ENCODE data around the gene GAL3ST1. TPM values are rescaled to one million over a fixed set of nuclear protein-coding genes. Genes with fewer than 3 reads are reported as not detected.

The GAL3ST1 gene
- total and polyA plus RNA-seq, 3 experiments from 2014 or later, result 0.13 to 0.31 (median 0.13) TPM

DNA sequence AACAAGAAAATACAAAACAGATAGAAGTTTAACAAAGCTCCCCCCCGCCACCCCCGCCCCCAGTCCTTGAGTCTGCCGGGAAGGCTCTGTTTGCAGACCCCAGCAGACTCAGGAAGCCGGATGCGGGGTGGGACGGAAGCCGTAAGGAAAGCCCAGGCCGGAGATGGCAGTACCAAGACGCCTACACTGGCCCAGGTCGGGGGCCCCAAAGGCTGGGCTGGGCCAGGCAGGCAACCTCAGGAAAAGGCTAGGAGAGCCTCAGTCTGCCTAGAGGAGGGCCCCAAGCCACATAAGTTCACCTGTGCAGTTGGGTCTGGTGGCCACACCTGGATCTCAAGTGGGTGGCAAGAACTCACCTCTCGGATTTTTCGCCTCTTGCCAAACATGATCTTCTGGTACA, 4.0 kb upstream of the GAL3ST1 start:
- no peaks in the 10 kb centered on the region for H3K9me3 ChIP-seq (ENCODE audit: low read length)
- POLR2A ChIA-PET, result no interaction called here
- CTCF ChIA-PET, result no interaction called here
- Mint-ChIP-seq H3K4me3 (no peak overlapping the region), H3K36me3 (peaks cover 10 to 81% (median 22%) of the 10 kb centered on the region in 3 donors), H3K27ac (no peak overlapping the region), H3K27me3 (peaks cover 0 to 3% of the 10 kb centered on the region in 2 donors), H3K9me3 (no peaks in the 10 kb centered on the region), H3K4me1 (peaks cover 0 to 15% (median 3%) of the 10 kb centered on the region in 3 donors)
- H3K4me3 ChIP-seq (ENCODE audit: low read length), result no peak overlapping the region
- H3K27me3 ChIP-seq (ENCODE audit: insufficient read depth, low read length, poor library complexity, severe bottlenecking), result no peaks in the 10 kb centered on the region
- H3K36me3 ChIP-seq (ENCODE audit: insufficient read depth, low read length), result peaks cover 52% of the 10 kb centered on the region
- H3K4me1 ChIP-seq (ENCODE audit: insufficient read depth, low read length), result no peaks in the 10 kb centered on the region
- no peak overlapping the region for H3K27ac ChIP-seq (ENCODE audit: low read depth, low read length)
- no peak for DNase-seq

DNA sequence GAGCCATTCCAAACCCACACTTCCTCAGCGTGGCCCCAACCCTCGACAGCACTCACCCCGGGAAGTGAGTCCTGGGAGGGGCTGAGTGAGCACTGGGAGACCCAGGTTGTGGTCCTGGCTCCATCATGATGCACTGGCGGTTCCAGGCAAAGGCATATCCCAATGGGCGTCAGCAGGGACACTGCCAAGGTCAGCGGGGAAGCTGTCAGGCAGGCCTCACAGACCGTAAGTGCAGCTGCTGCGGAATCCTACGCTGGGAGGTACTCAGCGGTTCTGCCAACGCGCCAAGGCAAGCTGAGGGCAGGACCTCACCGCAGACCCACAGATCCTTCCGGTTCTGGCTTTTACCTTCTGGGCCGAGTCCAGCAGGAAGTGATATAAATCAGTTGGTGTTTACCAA, 1.4 kb upstream of the GAL3ST1 start:
- POLR2A ChIA-PET, result no interaction called here
- no peak overlapping the region for H3K4me3 Mint-ChIP-seq
- H3K36me3 Mint-ChIP-seq, result peaks cover 10 to 55% (median 22%) of the 10 kb centered on the region in 3 donors

DNA sequence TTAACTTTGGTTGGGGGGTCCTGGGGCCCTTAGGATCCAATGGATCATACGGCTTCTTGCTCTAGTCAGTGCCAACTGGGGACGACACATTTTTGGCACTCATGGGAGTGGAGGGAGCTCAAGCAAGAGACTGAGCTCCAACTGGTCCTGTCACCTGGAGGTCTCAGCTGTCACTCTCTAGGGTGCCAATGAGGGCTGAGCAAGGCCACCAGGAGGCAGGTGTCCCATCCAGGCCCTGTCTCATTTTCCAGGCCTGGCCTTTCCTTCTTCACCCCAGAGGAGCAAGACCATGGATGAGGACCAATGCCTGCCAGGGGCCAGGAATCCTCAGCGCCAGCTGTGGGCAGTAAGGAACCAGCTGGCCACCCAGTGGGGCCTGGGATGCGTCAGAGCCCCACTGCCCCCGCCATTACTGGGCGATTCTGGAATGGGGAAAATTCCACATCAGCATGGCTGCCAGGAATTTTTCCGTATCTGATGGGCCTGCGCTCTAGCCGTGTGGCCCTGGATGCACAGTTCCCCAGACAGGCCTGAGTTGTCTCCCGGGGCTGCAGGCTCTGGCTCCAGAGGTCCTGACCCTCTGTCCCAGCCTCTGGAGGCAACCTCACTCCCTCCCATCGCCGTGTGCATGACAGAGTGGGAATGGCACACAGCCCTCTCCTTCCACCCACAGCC, 669 bp upstream of the GAL3ST1 start:
- POLR2A ChIA-PET, result no interaction called here
- no peak for DNase-seq
- CTCF ChIA-PET, result no interaction called here
- peaks cover 0 to 3% of the 10 kb centered on the region in 2 donors for H3K27me3 Mint-ChIP-seq
- Histone ChIP-seq H3K36me3 (ENCODE audit: insufficient read depth, low read length) (peaks cover 20% of the 10 kb centered on the region), H3K4me1 (ENCODE audit: insufficient read depth, low read length) (no peaks in the 10 kb centered on the region), H3K9me3 (ENCODE audit: low read length) (no peaks in the 10 kb centered on the region), H3K27me3 (ENCODE audit: insufficient read depth, low read length, poor library complexity, severe bottlenecking) (no peaks in the 10 kb centered on the region), H3K27ac (ENCODE audit: low read depth, low read length) (no peak overlapping the region), H3K4me3 (ENCODE audit: low read length) (no peak overlapping the region)
- peaks cover 0 to 20% (median 3%) of the 10 kb centered on the region in 3 donors for H3K4me1 Mint-ChIP-seq
- H3K9me3 Mint-ChIP-seq, result no peaks in the 10 kb centered on the region
- H3K4me3 Mint-ChIP-seq, result no peak overlapping the region
- H3K36me3 Mint-ChIP-seq, result peaks cover 10 to 48% (median 21%) of the 10 kb centered on the region in 3 donors
- no peak overlapping the region for H3K27ac Mint-ChIP-seq

More for the DNA sequence above, 1.4 kb upstream of the GAL3ST1 start:
- no peaks in the 10 kb centered on the region for H3K9me3 ChIP-seq (ENCODE audit: low read length)
- H3K36me3 ChIP-seq (ENCODE audit: insufficient read depth, low read length), result peaks cover 27% of the 10 kb centered on the region
- Mint-ChIP-seq H3K9me3 (no peaks in the 10 kb centered on the region), H3K27me3 (peaks cover 0 to 3% of the 10 kb centered on the region in 2 donors), H3K4me1 (peaks cover 0 to 20% (median 3%) of the 10 kb centered on the region in 3 donors), H3K27ac (no peak overlapping the region)
- no peak overlapping the region for H3K27ac ChIP-seq (ENCODE audit: low read depth, low read length)
- CTCF ChIA-PET, result no interaction called here
- no peak for DNase-seq
- no peak overlapping the region for H3K4me3 ChIP-seq (ENCODE audit: low read length)
- H3K4me1 ChIP-seq (ENCODE audit: insufficient read depth, low read length), result no peaks in the 10 kb centered on the region
- no peaks in the 10 kb centered on the region for H3K27me3 ChIP-seq (ENCODE audit: insufficient read depth, low read length, poor library complexity, severe bottlenecking)

DNA sequence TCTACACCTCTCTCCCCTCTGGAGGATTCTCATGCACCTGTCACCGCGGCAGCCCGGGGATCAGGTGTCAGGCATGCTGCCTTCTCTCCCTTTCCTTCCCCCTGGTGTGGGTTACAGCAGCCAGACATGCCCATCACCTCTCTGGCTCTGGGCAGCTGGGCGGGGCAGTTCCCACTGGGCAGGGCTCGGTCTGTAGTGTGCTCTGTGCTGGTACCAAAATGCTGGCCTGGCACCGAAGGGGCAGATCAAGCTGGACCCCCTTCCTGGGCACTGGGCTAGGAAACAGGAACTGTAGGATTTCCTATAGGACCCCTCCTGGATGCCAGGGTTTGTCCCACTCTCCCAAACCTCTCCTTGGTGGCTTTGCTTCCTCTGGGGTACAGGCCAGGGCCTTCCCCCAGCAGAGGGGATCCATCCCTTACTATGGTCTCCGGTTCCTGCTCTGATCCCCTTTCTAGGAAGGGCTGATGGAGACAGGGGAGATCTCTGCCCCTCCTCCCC, 821 bp downstream of the GAL3ST1 start:
- H3K4me3 Mint-ChIP-seq, result no peak overlapping the region
- peaks cover 0 to 20% (median 3%) of the 10 kb centered on the region in 3 donors for H3K4me1 Mint-ChIP-seq
- H3K27me3 Mint-ChIP-seq, result peaks cover 6% of the 10 kb centered on the region in 2 donors
- no peak overlapping the region for H3K4me3 ChIP-seq (ENCODE audit: low read length)
- peaks cover 0 to 33% (median 13%) of the 10 kb centered on the region in 3 donors for H3K36me3 Mint-ChIP-seq
- POLR2A ChIA-PET, result no interaction called here
- DNase-seq, result no peak
- H3K27me3 ChIP-seq (ENCODE audit: insufficient read depth, low read length, poor library complexity, severe bottlenecking), result no peaks in the 10 kb centered on the region
- H3K4me1 ChIP-seq (ENCODE audit: insufficient read depth, low read length), result no peaks in the 10 kb centered on the region
- peak overlapping the region in 1 of 8 donors; percentile 23 for H3K27ac Mint-ChIP-seq
- CTCF ChIA-PET, result no interaction called here
- no peak overlapping the region for H3K27ac ChIP-seq (ENCODE audit: low read depth, low read length)
- no peaks in the 10 kb centered on the region for H3K9me3 ChIP-seq (ENCODE audit: low read length)
- peaks cover 8% of the 10 kb centered on the region for H3K36me3 ChIP-seq (ENCODE audit: insufficient read depth, low read length)
- no peaks in the 10 kb centered on the region for H3K9me3 Mint-ChIP-seq

DNA sequence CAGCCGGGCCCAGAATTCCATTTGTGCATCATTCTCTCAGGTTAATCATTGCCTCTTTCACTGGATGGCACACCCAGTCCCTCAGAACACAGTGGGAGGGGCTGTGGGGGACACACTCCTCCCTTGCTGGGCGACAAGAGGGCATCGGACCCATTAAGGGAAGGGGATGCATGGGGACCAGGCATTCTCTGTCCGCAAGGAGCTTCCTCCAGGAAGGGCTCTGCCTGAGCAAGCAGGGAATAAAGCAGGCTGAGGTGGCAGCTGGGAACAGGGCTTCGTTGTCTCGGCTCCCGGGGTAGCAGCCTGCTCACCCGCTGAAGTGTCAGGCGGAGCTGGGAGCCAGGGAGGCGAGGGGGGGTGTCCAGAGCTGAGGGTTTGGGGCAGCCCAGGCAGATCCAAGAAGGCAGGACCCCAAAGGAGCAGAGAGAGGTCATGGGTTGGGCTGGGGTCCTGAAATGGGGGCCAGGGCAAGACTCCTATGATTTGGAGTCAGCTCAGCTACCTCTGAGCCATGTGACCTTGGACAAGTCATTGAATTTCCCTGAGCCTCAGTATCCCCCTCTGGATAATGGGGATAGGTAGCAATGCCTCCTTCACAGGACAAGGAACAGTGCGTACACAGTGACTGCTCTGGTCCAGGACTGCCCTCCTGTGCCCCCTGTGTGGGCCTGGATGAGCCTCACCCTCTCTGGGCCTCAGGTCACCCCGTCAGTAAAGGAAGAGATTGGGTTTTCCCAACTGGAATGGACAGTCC, 1.4 kb downstream of the GAL3ST1 start:
- Histone ChIP-seq H3K27me3 (ENCODE audit: insufficient read depth, low read length, poor library complexity, severe bottlenecking) (no peaks in the 10 kb centered on the region), H3K36me3 (ENCODE audit: insufficient read depth, low read length) (peaks cover 8% of the 10 kb centered on the region), H3K27ac (ENCODE audit: low read depth, low read length) (no peak overlapping the region), H3K4me1 (ENCODE audit: insufficient read depth, low read length) (no peaks in the 10 kb centered on the region), H3K4me3 (ENCODE audit: low read length) (no peak overlapping the region), H3K9me3 (ENCODE audit: low read length) (no peaks in the 10 kb centered on the region)
- H3K36me3 Mint-ChIP-seq, result peaks cover 0 to 28% (median 12%) of the 10 kb centered on the region in 3 donors
- peaks cover 8 to 11% of the 10 kb centered on the region in 2 donors for H3K27me3 Mint-ChIP-seq
- no peaks in the 10 kb centered on the region for H3K9me3 Mint-ChIP-seq
- no peak for DNase-seq
- peak overlapping the region in 1 of 7 donors; percentile 9 for H3K4me3 Mint-ChIP-seq
- no peak overlapping the region for H3K27ac Mint-ChIP-seq
- POLR2A ChIA-PET, result no interaction called here
- peaks cover 0 to 20% (median 3%) of the 10 kb centered on the region in 3 donors for H3K4me1 Mint-ChIP-seq
- CTCF ChIA-PET, result no interaction called here

DNA sequence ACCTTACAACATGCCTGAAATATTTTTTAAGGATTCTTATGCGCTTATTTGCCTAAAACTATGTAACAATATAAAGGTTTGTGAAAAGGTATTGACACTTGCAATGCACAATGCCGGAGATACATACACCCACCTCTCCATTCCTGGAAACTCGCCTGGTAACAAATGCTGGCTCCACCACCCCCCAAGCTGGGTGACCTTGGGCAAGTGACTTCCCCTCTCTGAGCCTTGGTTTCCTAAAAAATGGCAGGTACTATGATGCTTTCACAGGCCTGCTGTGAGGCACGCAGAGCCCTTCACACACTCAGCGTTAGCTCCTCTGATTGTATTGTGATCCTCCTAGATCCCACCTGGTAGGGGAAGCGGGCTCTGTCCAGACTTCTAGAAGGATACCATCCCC, 2.3 kb downstream of the GAL3ST1 start:
- CTCF ChIA-PET, result no interaction called here
- Mint-ChIP-seq H3K27me3 (peaks cover 8 to 11% of the 10 kb centered on the region in 2 donors), H3K36me3 (peaks cover 0 to 20% (median 7%) of the 10 kb centered on the region in 3 donors), H3K27ac (peak overlapping the region in 2 of 8 donors; percentile 9 to 15), H3K4me3 (no peak overlapping the region), H3K9me3 (no peaks in the 10 kb centered on the region), H3K4me1 (peaks cover 0 to 20% (median 3%) of the 10 kb centered on the region in 3 donors)
- POLR2A ChIA-PET, result no interaction called here
- peaks cover 8% of the 10 kb centered on the region for H3K36me3 ChIP-seq (ENCODE audit: insufficient read depth, low read length)
- no peaks in the 10 kb centered on the region for H3K27me3 ChIP-seq (ENCODE audit: insufficient read depth, low read length, poor library complexity, severe bottlenecking)
- no peaks in the 10 kb centered on the region for H3K9me3 ChIP-seq (ENCODE audit: low read length)
- no peak overlapping the region for H3K27ac ChIP-seq (ENCODE audit: low read depth, low read length)
- no peaks in the 10 kb centered on the region for H3K4me1 ChIP-seq (ENCODE audit: insufficient read depth, low read length)
- no peak for DNase-seq
- no peak overlapping the region for H3K4me3 ChIP-seq (ENCODE audit: low read length)

DNA sequence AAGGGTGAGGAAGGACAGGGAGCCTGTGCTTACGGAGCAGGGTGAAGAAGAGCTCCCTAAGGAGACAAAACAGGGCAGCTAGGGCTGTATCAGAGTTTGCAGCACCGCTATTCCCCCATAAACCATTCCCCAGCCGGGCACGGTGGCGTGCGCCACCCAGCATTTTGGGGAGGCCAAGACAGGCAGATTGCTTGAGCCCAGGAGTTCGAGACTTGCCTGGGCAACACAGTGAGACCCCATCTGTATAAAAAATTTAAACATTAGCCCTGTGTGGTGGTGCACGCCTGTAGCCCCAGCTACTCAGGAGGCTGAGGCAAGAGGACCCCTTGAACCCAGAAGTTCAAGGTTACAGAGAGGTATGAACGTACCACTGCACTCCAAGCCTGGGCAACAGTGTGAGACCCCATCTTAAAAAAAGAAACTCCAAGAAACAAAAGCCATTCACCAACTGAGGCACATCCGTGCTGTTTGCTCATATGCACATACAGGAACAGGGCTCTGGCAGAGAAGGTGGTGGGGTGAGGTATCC, 4.7 kb downstream of the GAL3ST1 start:
- POLR2A ChIA-PET, result no interaction called here
- no peak for DNase-seq

More for the DNA sequence above, 4.7 kb downstream of the GAL3ST1 start:
- Histone ChIP-seq H3K4me3 (ENCODE audit: low read length) (no peak overlapping the region), H3K27ac (ENCODE audit: low read depth, low read length) (no peak overlapping the region), H3K4me1 (ENCODE audit: insufficient read depth, low read length) (no peaks in the 10 kb centered on the region), H3K9me3 (ENCODE audit: low read length) (no peaks in the 10 kb centered on the region), H3K27me3 (ENCODE audit: insufficient read depth, low read length, poor library complexity, severe bottlenecking) (no peaks in the 10 kb centered on the region), H3K36me3 (ENCODE audit: insufficient read depth, low read length) (no peaks in the 10 kb centered on the region)
- peaks cover 0 to 6% (median 0%) of the 10 kb centered on the region in 3 donors for H3K4me1 Mint-ChIP-seq
- H3K27ac Mint-ChIP-seq, result no peak overlapping the region
- H3K9me3 Mint-ChIP-seq, result no peaks in the 10 kb centered on the region
- H3K36me3 Mint-ChIP-seq, result no peaks in the 10 kb centered on the region
- CTCF ChIA-PET, result no interaction called here
- no peak overlapping the region for H3K4me3 Mint-ChIP-seq
- peaks cover 6 to 11% of the 10 kb centered on the region in 2 donors for H3K27me3 Mint-ChIP-seq
